ENCODE results near the gene FTL. TPM values are rescaled to one million over a fixed set of nuclear protein-coding genes. Genes with fewer than 3 reads are reported as not detected.

The FTL gene
- polyA plus RNA-seq, 1 experiment: 3,644 TPM

DNA sequence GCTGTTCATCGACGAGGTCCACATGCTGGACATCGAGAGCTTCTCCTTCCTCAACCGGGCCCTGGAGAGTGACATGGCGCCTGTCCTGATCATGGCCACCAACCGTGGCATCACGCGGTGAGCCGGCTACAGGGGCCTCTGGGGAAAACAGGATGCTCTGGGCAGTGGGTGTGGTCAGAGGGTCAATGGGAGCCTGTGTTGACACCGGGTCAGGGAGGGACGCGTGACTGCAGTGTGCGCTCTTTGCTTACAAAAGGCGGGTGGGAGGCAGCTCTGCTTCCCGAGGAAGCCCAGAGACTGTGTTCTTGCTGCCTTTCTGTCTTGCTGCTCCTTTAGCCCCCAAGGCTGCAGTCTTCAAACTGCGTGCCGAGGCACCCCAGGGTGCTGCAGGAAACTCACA is 46.1 kb downstream of the FTL start:
- ChIA-PET CTCF (interaction anchor here (1.2 kb wide), 1 partner anchor 11 kb away, joined by 4 read pairs; no protein-coding TSS in a partner anchor), POLR2A (no interaction called here)
- no peak overlapping the region for H3K27ac ChIP-seq (ENCODE audit: low read depth, low read length)
- no peak for DNase-seq (ENCODE audit: low read depth, low spot score)
- TF ChIP-seq, protein P1, sequence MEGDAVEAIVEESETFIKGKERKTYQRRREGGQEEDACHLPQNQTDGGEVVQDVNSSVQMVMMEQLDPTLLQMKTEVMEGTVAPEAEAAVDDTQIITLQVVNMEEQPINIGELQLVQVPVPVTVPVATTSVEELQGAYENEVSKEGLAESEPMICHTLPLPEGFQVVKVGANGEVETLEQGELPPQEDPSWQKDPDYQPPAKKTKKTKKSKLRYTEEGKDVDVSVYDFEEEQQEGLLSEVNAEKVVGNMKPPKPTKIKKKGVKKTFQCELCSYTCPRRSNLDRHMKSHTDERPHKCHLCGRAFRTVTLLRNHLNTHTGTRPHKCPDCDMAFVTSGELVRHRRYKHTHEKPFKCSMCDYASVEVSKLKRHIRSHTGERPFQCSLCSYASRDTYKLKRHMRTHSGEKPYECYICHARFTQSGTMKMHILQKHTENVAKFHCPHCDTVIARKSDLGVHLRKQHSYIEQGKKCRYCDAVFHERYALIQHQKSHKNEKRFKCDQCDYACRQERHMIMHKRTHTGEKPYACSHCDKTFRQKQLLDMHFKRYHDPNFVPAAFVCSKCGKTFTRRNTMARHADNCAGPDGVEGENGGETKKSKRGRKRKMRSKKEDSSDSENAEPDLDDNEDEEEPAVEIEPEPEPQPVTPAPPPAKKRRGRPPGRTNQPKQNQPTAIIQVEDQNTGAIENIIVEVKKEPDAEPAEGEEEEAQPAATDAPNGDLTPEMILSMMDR (IDR thresholded peaks at IDR 0.05; ENCODE audit: low read depth, low read length): no peak
- H3K4me3 ChIP-seq (ENCODE audit: low read depth, low read length): no peak overlapping the region
- no peaks in the 10 kb centered on the region for H3K27me3 ChIP-seq (ENCODE audit: control insufficient read depth, insufficient read depth, low read length)
- H3K9me3 ChIP-seq (ENCODE audit: control insufficient read depth, insufficient read depth, low read length): no peaks in the 10 kb centered on the region; the same call in 1 of the 2 replicates

DNA sequence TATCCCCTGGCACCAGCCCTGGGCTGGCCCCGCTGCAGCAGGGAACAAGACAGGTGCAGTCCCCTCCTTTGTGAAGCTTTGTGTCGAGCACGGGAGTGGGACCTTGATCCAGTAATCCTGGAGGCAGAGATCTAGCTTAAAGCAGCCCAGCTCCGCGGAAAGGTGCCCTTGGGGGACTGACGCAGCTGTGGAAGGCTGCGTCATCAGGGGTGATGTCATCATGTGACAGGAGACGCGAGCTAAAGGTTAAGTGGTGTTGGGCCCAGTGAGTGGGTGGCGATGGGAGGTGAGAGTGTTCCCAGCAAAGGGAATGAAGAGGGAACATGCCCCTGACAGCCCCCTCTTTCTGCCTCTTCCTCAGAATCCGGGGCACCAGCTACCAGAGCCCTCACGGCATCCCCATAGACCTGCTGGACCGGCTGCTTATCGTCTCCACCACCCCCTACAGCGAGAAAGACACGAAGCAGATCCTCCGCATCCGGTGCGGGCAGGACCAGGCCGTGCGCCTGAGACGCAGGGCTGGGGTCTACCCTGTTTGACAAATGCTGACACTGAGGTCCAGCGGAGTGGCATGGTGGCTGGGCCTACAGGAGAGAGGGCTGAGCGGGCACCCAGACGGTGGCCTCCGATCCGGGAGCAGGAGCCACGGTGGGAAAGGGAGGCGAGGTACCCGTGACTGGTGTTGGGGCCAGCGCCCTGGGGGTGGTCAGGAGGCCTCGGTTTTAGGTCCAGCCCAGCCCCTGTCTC is 49.2 kb downstream of the FTL start:
- Histone ChIP-seq H3K27ac (ENCODE audit: low read depth, low read length) (no peak overlapping the region), H3K9me3 (ENCODE audit: control insufficient read depth, insufficient read depth, low read length) (no peaks in the 10 kb centered on the region; the same call in 1 of the 2 replicates), H3K27me3 (ENCODE audit: control insufficient read depth, insufficient read depth, low read length) (no peaks in the 10 kb centered on the region), H3K4me3 (ENCODE audit: low read depth, low read length) (no peak overlapping the region)
- no peak for DNase-seq (ENCODE audit: low read depth, low spot score)
- CTCF ChIA-PET: interaction anchor here (1.2 to 2.3 kb wide), 2 partner anchors 14 to 21 kb away, joined by 4 to 12 read pairs; partner anchors contain the start of genes GYS1 and RUVBL2
- POLR2A ChIA-PET: no interaction called here
- TF ChIP-seq, protein P1 (IDR thresholded peaks at IDR 0.05; ENCODE audit: low read depth, low read length): no peak

DNA sequence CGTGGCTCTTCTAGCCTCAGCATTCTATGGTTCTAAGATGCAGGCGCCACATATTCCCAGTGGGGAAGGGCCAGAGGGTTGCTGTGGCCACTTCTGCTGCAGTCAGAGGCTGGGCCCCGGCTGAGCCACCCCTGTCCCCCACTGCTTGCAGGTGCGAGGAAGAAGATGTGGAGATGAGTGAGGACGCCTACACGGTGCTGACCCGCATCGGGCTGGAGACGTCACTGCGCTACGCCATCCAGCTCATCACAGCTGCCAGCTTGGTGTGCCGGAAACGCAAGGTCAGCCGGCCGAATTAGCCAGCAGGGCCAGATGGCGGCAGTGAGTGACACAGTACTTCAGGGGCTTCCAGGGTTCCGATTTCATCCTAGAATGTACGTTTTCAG is 49.8 kb downstream of the FTL start:
- no peaks in the 10 kb centered on the region for H3K27me3 ChIP-seq (ENCODE audit: control insufficient read depth, insufficient read depth, low read length)
- H3K4me3 ChIP-seq (ENCODE audit: low read depth, low read length): no peak overlapping the region
- TF ChIP-seq, protein P1 (IDR thresholded peaks at IDR 0.05; ENCODE audit: low read depth, low read length): no peak
- no peaks in the 10 kb centered on the region; the same call in 1 of the 2 replicates for H3K9me3 ChIP-seq (ENCODE audit: control insufficient read depth, insufficient read depth, low read length)
- DNase-seq (ENCODE audit: low read depth, low spot score): no peak
- POLR2A ChIA-PET: no interaction called here
- H3K27ac ChIP-seq (ENCODE audit: low read depth, low read length): no peak overlapping the region
- CTCF ChIA-PET: no interaction called here

DNA sequence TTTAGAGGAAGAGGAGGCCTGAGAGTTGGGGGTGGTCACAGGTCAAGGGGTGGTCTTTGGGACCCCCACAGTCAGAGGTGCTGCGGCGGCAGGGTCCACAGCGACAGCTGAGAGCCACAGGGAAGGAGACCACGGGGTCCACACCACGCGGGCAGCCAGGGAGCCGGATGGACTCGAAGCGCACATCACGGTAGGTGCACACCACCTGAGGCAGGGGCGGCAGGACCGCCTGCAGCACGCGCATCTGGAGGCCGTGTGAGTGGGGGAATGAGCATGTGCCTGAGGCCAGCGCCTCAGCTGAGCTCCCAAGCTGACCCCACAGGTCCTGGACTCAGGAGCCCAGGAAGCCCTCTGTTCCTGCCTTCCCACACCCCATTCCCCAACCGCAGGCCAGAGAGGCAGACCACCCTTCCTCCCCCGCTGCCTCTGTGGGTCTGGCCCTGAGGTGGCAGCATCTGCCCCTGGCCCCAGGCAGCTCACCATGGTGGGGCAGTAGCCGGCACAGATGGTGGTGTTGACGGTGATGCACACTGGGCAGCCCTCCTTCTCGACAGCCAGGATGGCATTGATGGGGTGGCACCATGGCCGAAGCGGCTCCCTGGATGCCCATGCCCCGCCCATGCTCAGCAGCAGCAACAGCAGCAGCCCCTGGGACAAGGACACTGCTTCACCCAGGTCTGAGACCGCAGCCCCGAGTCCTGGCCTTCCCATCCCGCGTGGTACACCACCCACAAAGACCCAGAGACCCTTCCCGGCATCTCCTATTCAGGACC is 51.1 kb downstream of the FTL start:
- POLR2A ChIA-PET: no interaction called here
- Histone ChIP-seq H3K4me3 (ENCODE audit: low read depth, low read length) (no peak overlapping the region), H3K27me3 (ENCODE audit: control insufficient read depth, insufficient read depth, low read length) (no peaks in the 10 kb centered on the region), H3K9me3 (ENCODE audit: control insufficient read depth, insufficient read depth, low read length) (no peaks in the 10 kb centered on the region; the same call in 1 of the 2 replicates), H3K27ac (ENCODE audit: low read depth, low read length) (no peak overlapping the region)
- TF ChIP-seq, protein P1 (IDR thresholded peaks at IDR 0.05; ENCODE audit: low read depth, low read length): no peak
- CTCF ChIA-PET: no interaction called here
- DNase-seq (ENCODE audit: low read depth, low spot score): no peak

Small RNAs within 50 kb of the gene (small RNA-seq; reads per million reads assigned to genes)
- gene AC026803.1 (ENCODE audit: insufficient read length, low read depth) (not detected), gene MIR6798 (ENCODE audit: insufficient read length, low read depth) (not detected)

Other genes with a start within 250 kb of the FTL start
- 0.58 and 0.68 TPM in 2 replicates for gene MAMSTR, start 245.6 kb upstream of the FTL start, polyA plus RNA-seq (2011; rRNA removed)
- gene RASIP1, start 224.7 kb upstream of the FTL start, polyA plus RNA-seq (2011; rRNA removed): 0.32 and 0.61 TPM in 2 replicates
- not detected in 2 replicates for gene IZUMO1, start 218.4 kb upstream of the FTL start, polyA plus RNA-seq (2011; rRNA removed)
- gene FUT1, start 212.7 kb upstream of the FTL start, polyA plus RNA-seq (2011; rRNA removed): 0.02 and 0.07 TPM in 2 replicates
- gene FGF21, start 209.8 kb upstream of the FTL start, polyA plus RNA-seq (2011; rRNA removed): not detected in 2 replicates
- 23.3 and 31.8 TPM in 2 replicates for gene BCAT2, start 154.3 kb upstream of the FTL start, polyA plus RNA-seq (2011; rRNA removed)
- 2.3 and 3.6 TPM in 2 replicates for gene HSD17B14, start 128.8 kb upstream of the FTL start, polyA plus RNA-seq (2011; rRNA removed)
- gene PLEKHA4, start 96.7 kb upstream of the FTL start, polyA plus RNA-seq (2011; rRNA removed): 7.1 and 11.9 TPM in 2 replicates
- 36.5 and 37.2 TPM in 2 replicates for gene PPP1R15A, start 92.9 kb upstream of the FTL start, polyA plus RNA-seq (2011; rRNA removed)
- gene TULP2, start 66.6 kb upstream of the FTL start, polyA plus RNA-seq (2011; rRNA removed): 0.20 and 0.25 TPM in 2 replicates
- gene NUCB1, start 65.0 kb upstream of the FTL start, polyA plus RNA-seq (2011; rRNA removed): 123 and 130 TPM in 2 replicates
- 0.48 and 0.61 TPM in 2 replicates for gene DHDH, start 31.6 kb upstream of the FTL start, polyA plus RNA-seq (2011; rRNA removed)
- 110 and 147 TPM in 2 replicates for gene BAX, start 10.4 kb upstream of the FTL start, polyA plus RNA-seq (2011; rRNA removed)
- 19.5 and 24.1 TPM in 2 replicates for gene GYS1, start 28.0 kb downstream of the FTL start, polyA plus RNA-seq (2011; rRNA removed)
- 107 and 131 TPM in 2 replicates for gene RUVBL2, start 28.6 kb downstream of the FTL start, polyA plus RNA-seq (2011; rRNA removed)
- gene LHB, start 51.8 kb downstream of the FTL start, polyA plus RNA-seq (2011; rRNA removed): 0.31 TPM in 1 of 2 replicates, not detected in the other
- not detected in 2 replicates for gene CGB3, start 59.0 kb downstream of the FTL start, polyA plus RNA-seq (2011; rRNA removed)
- gene CGB2, start 66.6 kb downstream of the FTL start, polyA plus RNA-seq (2011; rRNA removed): not detected in 2 replicates
- not detected in 2 replicates for gene CGB1, start 71.6 kb downstream of the FTL start, polyA plus RNA-seq (2011; rRNA removed)
- gene CGB5, start 78.5 kb downstream of the FTL start, polyA plus RNA-seq (2011; rRNA removed): not detected in 2 replicates
- gene CGB8, start 83.8 kb downstream of the FTL start, polyA plus RNA-seq (2011; rRNA removed): not detected in 2 replicates
- 0.42 and 0.87 TPM in 2 replicates for gene CGB7, start 92.4 kb downstream of the FTL start, polyA plus RNA-seq (2011; rRNA removed)
- 0.09 and 0.30 TPM in 2 replicates for gene NTF4, start 99.5 kb downstream of the FTL start, polyA plus RNA-seq (2011; rRNA removed)
- not detected in 2 replicates for gene KCNA7, start 107.4 kb downstream of the FTL start, polyA plus RNA-seq (2011; rRNA removed)
- 117 and 149 TPM in 2 replicates for gene SNRNP70, start 120.1 kb downstream of the FTL start, polyA plus RNA-seq (2011; rRNA removed)
- 4.2 and 4.9 TPM in 2 replicates for gene LIN7B, start 149.1 kb downstream of the FTL start, polyA plus RNA-seq (2011; rRNA removed)
- gene C19orf73, start 153.8 kb downstream of the FTL start, polyA plus RNA-seq (2011; rRNA removed): 0.36 and 0.50 TPM in 2 replicates
- gene PPFIA3, start 154.2 kb downstream of the FTL start, polyA plus RNA-seq (2011; rRNA removed): 0.52 and 0.63 TPM in 2 replicates
- gene HRC, start 190.1 kb downstream of the FTL start, polyA plus RNA-seq (2011; rRNA removed): 0.06 TPM in 1 of 2 replicates, not detected in the other
- gene TRPM4, start 192.5 kb downstream of the FTL start, polyA plus RNA-seq (2011; rRNA removed): 4.3 and 6.3 TPM in 2 replicates

All from AG04450 (cell line).